Measurements from ENCODE around the gene TEX54.
"Not testable (repeated sequence)": the region's sequence is repeated elsewhere in the genome, so short reads cannot be mapped to it uniquely, and the experiment has no call there.

TEX54 gene

GRCh38 chr11:62853279-62853965 is 20.8 kb upstream of the TEX54 start:
- H3K4me3 ChIP-seq (ENCODE audit: low read length) = peak overlapping the region; percentile 83
- peak overlapping the region; percentile 89 for H3K4me2 ChIP-seq (ENCODE audit: low read length)
- H3K27me3 ChIP-seq (ENCODE audit: control insufficient read depth, insufficient read depth, low read length) = no peaks in the 10 kb centered on the region
- peaks cover 42% of the 10 kb centered on the region for H3K36me3 ChIP-seq (ENCODE audit: insufficient read depth, low read length)
- H3K9ac ChIP-seq (ENCODE audit: low read depth, low read length) = peak overlapping the region; percentile 86
- H3K9me3 ChIP-seq (replicated peaks; ENCODE audit: low read length) = no peaks in the 10 kb centered on the region
- H3K4me1 ChIP-seq (ENCODE audit: control insufficient read depth, insufficient read depth, low read length) = peaks cover 29% of the 10 kb centered on the region

GRCh38 chr11:62852523-62853188 is 20.0 kb upstream of the TEX54 start:
- Histone ChIP-seq H3K27me3 (ENCODE audit: control insufficient read depth, insufficient read depth, low read length) (no peaks in the 10 kb centered on the region), H3K4me2 (ENCODE audit: low read length) (peak overlapping the region; percentile 89), H3K9ac (ENCODE audit: low read depth, low read length) (peak overlapping the region; percentile 86), H3K4me3 (ENCODE audit: low read length) (peak overlapping the region; percentile 83), H3K36me3 (ENCODE audit: insufficient read depth, low read length) (peaks cover 42% of the 10 kb centered on the region), H3K9me3 (replicated peaks; ENCODE audit: low read length) (no peaks in the 10 kb centered on the region), H3K4me1 (ENCODE audit: control insufficient read depth, insufficient read depth, low read length) (peaks cover 22% of the 10 kb centered on the region)

GRCh38 chr11:62851807-62852522 is 19.3 kb upstream of the TEX54 start:
- Histone ChIP-seq H3K36me3 (ENCODE audit: insufficient read depth, low read length) (peaks cover 42% of the 10 kb centered on the region), H3K9ac (ENCODE audit: low read depth, low read length) (no peak overlapping the region), H3K4me1 (ENCODE audit: control insufficient read depth, insufficient read depth, low read length) (peaks cover 21% of the 10 kb centered on the region), H3K4me3 (ENCODE audit: low read length) (no peak overlapping the region), H3K4me2 (ENCODE audit: low read length) (peak overlapping the region; percentile 89), H3K9me3 (replicated peaks; ENCODE audit: low read length) (no peaks in the 10 kb centered on the region), H3K27me3 (ENCODE audit: control insufficient read depth, insufficient read depth, low read length) (no peaks in the 10 kb centered on the region)

- Histone ChIP-seq H3K9me3 (replicated peaks; ENCODE audit: low read length) (no peaks in the 10 kb centered on the region), H3K4me1 (ENCODE audit: control insufficient read depth, insufficient read depth, low read length) (peaks cover 21% of the 10 kb centered on the region), H3K9ac (ENCODE audit: low read depth, low read length) (no peak overlapping the region), H3K4me2 (ENCODE audit: low read length) (no peak overlapping the region), H3K36me3 (ENCODE audit: insufficient read depth, low read length) (peaks cover 42% of the 10 kb centered on the region), H3K27me3 (ENCODE audit: control insufficient read depth, insufficient read depth, low read length) (no peaks in the 10 kb centered on the region), H3K4me3 (ENCODE audit: low read length) (no peak overlapping the region)
Observed at GRCh38 chr11:62850911-62851806, 18.5 kb upstream of the TEX54 start.

- no peak overlapping the region for H3K4me3 ChIP-seq (ENCODE audit: low read length)
- no peaks in the 10 kb centered on the region for H3K9me3 ChIP-seq (replicated peaks; ENCODE audit: low read length)
- H3K9ac ChIP-seq (ENCODE audit: low read depth, low read length) = no peak overlapping the region
- peaks cover 5% of the 10 kb centered on the region for H3K4me1 ChIP-seq (ENCODE audit: control insufficient read depth, insufficient read depth, low read length)
- H3K4me2 ChIP-seq (ENCODE audit: low read length) = no peak overlapping the region
- peaks cover 17% of the 10 kb centered on the region for H3K36me3 ChIP-seq (ENCODE audit: insufficient read depth, low read length)
- H3K27me3 ChIP-seq (ENCODE audit: control insufficient read depth, insufficient read depth, low read length) = no peaks in the 10 kb centered on the region
Observed at GRCh38 chr11:62847767-62848314, 15.2 kb upstream of the TEX54 start.

GRCh38 chr11:62846177-62846576 is 13.5 kb upstream of the TEX54 start:
- H3K4me3 ChIP-seq (ENCODE audit: low read length) = no peak overlapping the region
- no peaks in the 10 kb centered on the region for H3K9me3 ChIP-seq (replicated peaks; ENCODE audit: low read length)
- H3K9ac ChIP-seq (ENCODE audit: low read depth, low read length) = no peak overlapping the region
- H3K27me3 ChIP-seq (ENCODE audit: control insufficient read depth, insufficient read depth, low read length) = no peaks in the 10 kb centered on the region
- H3K4me2 ChIP-seq (ENCODE audit: low read length) = no peak overlapping the region
- peaks cover 9% of the 10 kb centered on the region for H3K4me1 ChIP-seq (ENCODE audit: control insufficient read depth, insufficient read depth, low read length)
- H3K36me3 ChIP-seq (ENCODE audit: insufficient read depth, low read length) = peaks cover under 1% of the 10 kb centered on the region

GRCh38 chr11:62844154-62844553 is 11.5 kb upstream of the TEX54 start:
- Histone ChIP-seq H3K4me2 (ENCODE audit: low read length) (no peak overlapping the region), H3K4me3 (ENCODE audit: low read length) (no peak overlapping the region), H3K9ac (ENCODE audit: low read depth, low read length) (no peak overlapping the region), H3K9me3 (replicated peaks; ENCODE audit: low read length) (no peaks in the 10 kb centered on the region), H3K36me3 (ENCODE audit: insufficient read depth, low read length) (no peaks in the 10 kb centered on the region), H3K27me3 (ENCODE audit: control insufficient read depth, insufficient read depth, low read length) (no peaks in the 10 kb centered on the region), H3K4me1 (ENCODE audit: control insufficient read depth, insufficient read depth, low read length) (peaks cover 9% of the 10 kb centered on the region)

GRCh38 chr11:62843466-62843865 is 10.8 kb upstream of the TEX54 start:
- no peak overlapping the region for H3K9ac ChIP-seq (ENCODE audit: low read depth, low read length)
- H3K4me3 ChIP-seq (ENCODE audit: low read length) = no peak overlapping the region
- no peaks in the 10 kb centered on the region for H3K9me3 ChIP-seq (replicated peaks; ENCODE audit: low read length)
- peaks cover 9% of the 10 kb centered on the region for H3K4me1 ChIP-seq (ENCODE audit: control insufficient read depth, insufficient read depth, low read length)
- H3K27me3 ChIP-seq (ENCODE audit: control insufficient read depth, insufficient read depth, low read length) = no peaks in the 10 kb centered on the region
- H3K4me2 ChIP-seq (ENCODE audit: low read length) = no peak overlapping the region
- H3K36me3 ChIP-seq (ENCODE audit: insufficient read depth, low read length) = no peaks in the 10 kb centered on the region

- Histone ChIP-seq H3K9ac (ENCODE audit: low read depth, low read length) (peak overlapping the region; percentile 91), H3K4me2 (ENCODE audit: low read length) (peak overlapping the region; percentile 88)
- H3K9me3 ChIP-seq (replicated peaks; ENCODE audit: low read length); H3K27me3 ChIP-seq (ENCODE audit: control insufficient read depth, insufficient read depth, low read length); H3K4me1 ChIP-seq (ENCODE audit: control insufficient read depth, insufficient read depth, low read length); H3K36me3 ChIP-seq (ENCODE audit: insufficient read depth, low read length); H3K4me3 ChIP-seq (ENCODE audit: low read length): not testable (repeated sequence)
Observed at GRCh38 chr11:62842891-62843290, 10.2 kb upstream of the TEX54 start.

GRCh38 chr11:62842171-62842741 is 9.6 kb upstream of the TEX54 start:
- peak overlapping the region; percentile 88 for H3K4me2 ChIP-seq (ENCODE audit: low read length)
- H3K27me3 ChIP-seq (ENCODE audit: control insufficient read depth, insufficient read depth, low read length) = no peaks in the 10 kb centered on the region
- peak overlapping the region; percentile 67 for H3K4me3 ChIP-seq (ENCODE audit: low read length)
- H3K9ac ChIP-seq (ENCODE audit: low read depth, low read length) = peak overlapping the region; percentile 91
- no peaks in the 10 kb centered on the region for H3K9me3 ChIP-seq (replicated peaks; ENCODE audit: low read length)
- peaks cover 9% of the 10 kb centered on the region for H3K4me1 ChIP-seq (ENCODE audit: control insufficient read depth, insufficient read depth, low read length)
- H3K36me3 ChIP-seq (ENCODE audit: insufficient read depth, low read length) = no peaks in the 10 kb centered on the region

Measured in skeletal muscle satellite cell (primary cell).